ENCODE results near the gene LRTM2. TPM values are rescaled to one million over a fixed set of nuclear protein-coding genes. Genes with fewer than 3 reads are reported as not detected.

Gene LRTM2
- total RNA-seq, 1 experiment from 2014 or later, result not detected

DNA sequence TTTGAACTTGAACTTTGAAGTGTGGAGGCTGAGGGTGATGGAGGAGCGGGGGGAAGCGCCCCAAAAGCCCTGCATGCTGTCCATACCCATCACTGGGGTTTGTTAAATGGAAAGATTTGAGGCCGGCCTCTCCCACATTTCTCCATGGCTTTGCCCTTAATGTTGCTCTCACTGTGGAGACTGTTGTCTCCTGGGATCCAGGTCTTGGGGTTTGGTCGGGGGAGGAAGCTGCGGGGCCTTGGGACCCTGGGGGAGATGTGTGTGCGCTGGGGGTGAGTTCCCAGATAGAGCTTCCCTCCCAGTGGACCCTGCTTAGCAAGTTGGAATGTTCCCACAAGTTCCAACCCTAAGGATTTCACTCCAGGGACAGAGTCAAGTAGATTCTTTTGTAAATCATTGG, 28.0 kb upstream of the LRTM2 start:
- Histone ChIP-seq H3K36me3 (ENCODE audit: low read depth, low read length) (no peaks in the 10 kb centered on the region), H3K9me2 (replicated peaks; ENCODE audit: low read length) (no peaks in the 10 kb centered on the region), H3K79me2 (ENCODE audit: low read length) (no peaks in the 10 kb centered on the region), H3K4me2 (ENCODE audit: low read length) (no peak overlapping the region), H4K20me1 (ENCODE audit: low read length) (no peaks in the 10 kb centered on the region), H3K9me3 (ENCODE audit: low read length) (no peaks in the 10 kb centered on the region), H3F3A (ENCODE audit: low read length, unreplicated experiment) (no peaks in the 10 kb centered on the region), H3K27ac (ENCODE audit: low read length) (no peak overlapping the region), H2AFZ (ENCODE audit: low read length) (no peak overlapping the region), H3K4me1 (ENCODE audit: insufficient read depth, low read length) (peaks cover 5% of the 10 kb centered on the region; the same call in 1 of the 2 replicates), H3K4me3 (ENCODE audit: low read length) (no peak overlapping the region), H3K27me3 (ENCODE audit: low read length) (no peaks in the 10 kb centered on the region), H3K9ac (ENCODE audit: low read length) (no peak overlapping the region)
- no peak for ATAC-seq
- intact Hi-C loops (cut with micrococcal nuclease), result loop anchor here (5.0 kb wide), 1 partner anchor 160 kb away; no protein-coding TSS in a partner anchor
- TF ChIP-seq EZH2 (IDR thresholded peaks at IDR 0.05; ENCODE audit: low read length, unreplicated experiment), result no peak
- TF ChIP-seq CTCF (conservative IDR thresholded peaks at IDR 0.05; ENCODE audit: low read depth, low read length), result no peak
- no peak for TF ChIP-seq EZH2phosphoT487 (IDR thresholded peaks at IDR 0.05; ENCODE audit: borderline replicate concordance, low read length)
- ChIA-PET CTCF (interaction anchor here (2.4 kb wide), 1 partner anchor 139 kb away, joined by 32 read pairs; no protein-coding TSS in a partner anchor), POLR2A (ENCODE audit: unreplicated experiment) (no interaction called here)
- DNase-seq, result no peak
- BruUV-seq (replicated peaks), result no TSS peak

- no peak for TF ChIP-seq EZH2phosphoT487 (IDR thresholded peaks at IDR 0.05; ENCODE audit: borderline replicate concordance, low read length)
- TF ChIP-seq EZH2 (IDR thresholded peaks at IDR 0.05; ENCODE audit: low read length, unreplicated experiment), result no peak
- TF ChIP-seq CTCF (conservative IDR thresholded peaks at IDR 0.05; ENCODE audit: low read depth, low read length), result no peak
Observed at GRCh38 chr12:1793426-1794210, 26.7 kb upstream of the LRTM2 start.

More at GRCh38 chr12:1793426-1794210, 26.7 kb upstream of the LRTM2 start:
- H3K79me2 ChIP-seq (ENCODE audit: low read length), result no peaks in the 10 kb centered on the region
- H3K36me3 ChIP-seq (ENCODE audit: low read depth, low read length), result no peaks in the 10 kb centered on the region
- no peaks in the 10 kb centered on the region for H3K9me2 ChIP-seq (replicated peaks; ENCODE audit: low read length)
- DNase-seq (no peak), ATAC-seq (no peak)
- no peak overlapping the region for H3K4me2 ChIP-seq (ENCODE audit: low read length)
- no TSS peak for BruUV-seq (replicated peaks)
- no peaks in the 10 kb centered on the region for H3F3A ChIP-seq (ENCODE audit: low read length, unreplicated experiment)
- no peak overlapping the region for H3K4me3 ChIP-seq (ENCODE audit: low read length)
- no peaks in the 10 kb centered on the region for H3K9me3 ChIP-seq (ENCODE audit: low read length)
- no peak overlapping the region for H3K9ac ChIP-seq (ENCODE audit: low read length)
- peaks cover 5% of the 10 kb centered on the region; the same call in 1 of the 2 replicates for H3K4me1 ChIP-seq (ENCODE audit: insufficient read depth, low read length)
- ChIA-PET CTCF (no interaction called here), POLR2A (ENCODE audit: unreplicated experiment) (no interaction called here)
- H4K20me1 ChIP-seq (ENCODE audit: low read length), result no peaks in the 10 kb centered on the region
- intact Hi-C loops (cut with micrococcal nuclease), result loop anchor here (5.0 kb wide), 1 partner anchor 161 kb away; no protein-coding TSS in a partner anchor
- no peaks in the 10 kb centered on the region for H3K27me3 ChIP-seq (ENCODE audit: low read length)
- H2AFZ ChIP-seq (ENCODE audit: low read length), result no peak overlapping the region
- no peak overlapping the region for H3K27ac ChIP-seq (ENCODE audit: low read length)

Measured in PC-3 (cell line).